HEK293 (cell line): Measurements from ENCODE around the gene NLRP7.

Experiments used
- IKZF3 ChIP-seq: fragments of 450-650 bp; IDR thresholded peaks from 2 replicates; pipeline ENCODE4 v1.5.0; 2018; ENCODE audit warnings: missing biosample characterization, mild to moderate bottlenecking, missing genetic modification characterization, moderate library complexity
- ZNF302 ChIP-seq: fragments of 450-650 bp; formaldehyde crosslinking; IDR thresholded peaks from 2 replicates; pipeline ENCODE4 v1.5.1; 2016; ENCODE audit warnings: missing biosample characterization, missing genetic modification characterization, low read depth
- ZNF394 ChIP-seq: fragments of 450-650 bp; formaldehyde crosslinking; IDR thresholded peaks from 2 replicates; pipeline ENCODE4 v1.5.1; 2016; ENCODE audit warnings: missing biosample characterization, missing genetic modification characterization, mild to moderate bottlenecking, moderate library complexity, borderline replicate concordance
- ZNF510 ChIP-seq: fragments of 450-650 bp; formaldehyde crosslinking; IDR thresholded peaks from 2 replicates; pipeline ENCODE4 v1.5.1; 2018; ENCODE audit warnings: mild to moderate bottlenecking, missing genetic modification characterization, missing biosample characterization; ENCODE audit not compliant: insufficient replicate concordance
- TF ChIP-seq, protein P1 (sequence below): fragments of 450-650 bp; formaldehyde crosslinking; IDR thresholded peaks from 2 replicates; pipeline ENCODE4 v1.5.1; 2016; ENCODE audit warnings: missing biosample characterization, missing genetic modification characterization
- TF ChIP-seq, protein P2 (sequence below): fragments of 450-650 bp; formaldehyde crosslinking; IDR thresholded peaks from 2 replicates; pipeline ENCODE4 v1.5.1; 2016; ENCODE audit warnings: missing biosample characterization, missing genetic modification characterization, borderline replicate concordance
- TF ChIP-seq, protein P3 (sequence below): fragments of 450-650 bp; formaldehyde crosslinking; IDR thresholded peaks from 2 replicates; pipeline ENCODE4 v1.5.1; 2016; ENCODE audit warnings: missing biosample characterization, missing genetic modification characterization
- TF ChIP-seq, protein P4 (sequence below): fragments of 450-650 bp; formaldehyde crosslinking; IDR thresholded peaks from 2 replicates; pipeline ENCODE4 v1.5.1; 2017; ENCODE audit warnings: missing biosample characterization, missing genetic modification characterization

DNA sequence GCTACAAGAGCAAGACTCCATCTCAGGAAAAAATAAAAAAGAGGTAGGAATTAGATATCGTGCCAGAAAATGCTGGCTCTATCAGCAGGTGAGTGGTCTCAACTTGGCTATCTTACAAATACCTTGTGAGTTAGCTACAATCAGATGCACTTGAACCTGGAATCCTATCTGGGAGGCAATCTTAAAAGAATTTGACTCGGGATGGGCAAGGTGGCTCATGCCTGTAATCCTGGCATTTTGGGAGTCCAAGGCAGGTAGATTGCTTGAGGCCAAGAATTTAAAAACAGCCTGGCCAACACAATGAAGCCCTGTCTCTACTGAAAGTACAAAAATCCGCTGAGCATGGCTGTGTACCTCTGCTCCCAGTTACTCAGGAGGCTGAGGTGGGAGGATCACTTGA is 48.2 kb upstream of the NLRP7 start:
- TF ChIP-seq, protein P1, sequence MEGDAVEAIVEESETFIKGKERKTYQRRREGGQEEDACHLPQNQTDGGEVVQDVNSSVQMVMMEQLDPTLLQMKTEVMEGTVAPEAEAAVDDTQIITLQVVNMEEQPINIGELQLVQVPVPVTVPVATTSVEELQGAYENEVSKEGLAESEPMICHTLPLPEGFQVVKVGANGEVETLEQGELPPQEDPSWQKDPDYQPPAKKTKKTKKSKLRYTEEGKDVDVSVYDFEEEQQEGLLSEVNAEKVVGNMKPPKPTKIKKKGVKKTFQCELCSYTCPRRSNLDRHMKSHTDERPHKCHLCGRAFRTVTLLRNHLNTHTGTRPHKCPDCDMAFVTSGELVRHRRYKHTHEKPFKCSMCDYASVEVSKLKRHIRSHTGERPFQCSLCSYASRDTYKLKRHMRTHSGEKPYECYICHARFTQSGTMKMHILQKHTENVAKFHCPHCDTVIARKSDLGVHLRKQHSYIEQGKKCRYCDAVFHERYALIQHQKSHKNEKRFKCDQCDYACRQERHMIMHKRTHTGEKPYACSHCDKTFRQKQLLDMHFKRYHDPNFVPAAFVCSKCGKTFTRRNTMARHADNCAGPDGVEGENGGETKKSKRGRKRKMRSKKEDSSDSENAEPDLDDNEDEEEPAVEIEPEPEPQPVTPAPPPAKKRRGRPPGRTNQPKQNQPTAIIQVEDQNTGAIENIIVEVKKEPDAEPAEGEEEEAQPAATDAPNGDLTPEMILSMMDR (tag by site-specific recombination): no peak
- TF ChIP-seq, protein P2, sequence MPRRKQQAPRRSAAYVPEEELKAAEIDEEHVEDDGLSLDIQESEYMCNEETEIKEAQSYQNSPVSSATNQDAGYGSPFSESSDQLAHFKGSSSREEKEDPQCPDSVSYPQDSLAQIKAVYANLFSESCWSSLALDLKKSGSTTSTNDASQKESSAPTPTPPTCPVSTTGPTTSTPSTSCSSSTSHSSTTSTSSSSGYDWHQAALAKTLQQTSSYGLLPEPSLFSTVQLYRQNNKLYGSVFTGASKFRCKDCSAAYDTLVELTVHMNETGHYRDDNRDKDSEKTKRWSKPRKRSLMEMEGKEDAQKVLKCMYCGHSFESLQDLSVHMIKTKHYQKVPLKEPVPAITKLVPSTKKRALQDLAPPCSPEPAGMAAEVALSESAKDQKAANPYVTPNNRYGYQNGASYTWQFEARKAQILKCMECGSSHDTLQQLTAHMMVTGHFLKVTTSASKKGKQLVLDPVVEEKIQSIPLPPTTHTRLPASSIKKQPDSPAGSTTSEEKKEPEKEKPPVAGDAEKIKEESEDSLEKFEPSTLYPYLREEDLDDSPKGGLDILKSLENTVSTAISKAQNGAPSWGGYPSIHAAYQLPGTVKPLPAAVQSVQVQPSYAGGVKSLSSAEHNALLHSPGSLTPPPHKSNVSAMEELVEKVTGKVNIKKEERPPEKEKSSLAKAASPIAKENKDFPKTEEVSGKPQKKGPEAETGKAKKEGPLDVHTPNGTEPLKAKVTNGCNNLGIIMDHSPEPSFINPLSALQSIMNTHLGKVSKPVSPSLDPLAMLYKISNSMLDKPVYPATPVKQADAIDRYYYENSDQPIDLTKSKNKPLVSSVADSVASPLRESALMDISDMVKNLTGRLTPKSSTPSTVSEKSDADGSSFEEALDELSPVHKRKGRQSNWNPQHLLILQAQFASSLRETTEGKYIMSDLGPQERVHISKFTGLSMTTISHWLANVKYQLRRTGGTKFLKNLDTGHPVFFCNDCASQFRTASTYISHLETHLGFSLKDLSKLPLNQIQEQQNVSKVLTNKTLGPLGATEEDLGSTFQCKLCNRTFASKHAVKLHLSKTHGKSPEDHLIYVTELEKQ: no peak
- TF ChIP-seq ZNF302 (tag by site-specific recombination) (no peak), ZNF394 (tag by site-specific recombination) (no peak), ZNF510 (tag by site-specific recombination) (no peak), IKZF3 (no peak)
- TF ChIP-seq, protein P3, sequence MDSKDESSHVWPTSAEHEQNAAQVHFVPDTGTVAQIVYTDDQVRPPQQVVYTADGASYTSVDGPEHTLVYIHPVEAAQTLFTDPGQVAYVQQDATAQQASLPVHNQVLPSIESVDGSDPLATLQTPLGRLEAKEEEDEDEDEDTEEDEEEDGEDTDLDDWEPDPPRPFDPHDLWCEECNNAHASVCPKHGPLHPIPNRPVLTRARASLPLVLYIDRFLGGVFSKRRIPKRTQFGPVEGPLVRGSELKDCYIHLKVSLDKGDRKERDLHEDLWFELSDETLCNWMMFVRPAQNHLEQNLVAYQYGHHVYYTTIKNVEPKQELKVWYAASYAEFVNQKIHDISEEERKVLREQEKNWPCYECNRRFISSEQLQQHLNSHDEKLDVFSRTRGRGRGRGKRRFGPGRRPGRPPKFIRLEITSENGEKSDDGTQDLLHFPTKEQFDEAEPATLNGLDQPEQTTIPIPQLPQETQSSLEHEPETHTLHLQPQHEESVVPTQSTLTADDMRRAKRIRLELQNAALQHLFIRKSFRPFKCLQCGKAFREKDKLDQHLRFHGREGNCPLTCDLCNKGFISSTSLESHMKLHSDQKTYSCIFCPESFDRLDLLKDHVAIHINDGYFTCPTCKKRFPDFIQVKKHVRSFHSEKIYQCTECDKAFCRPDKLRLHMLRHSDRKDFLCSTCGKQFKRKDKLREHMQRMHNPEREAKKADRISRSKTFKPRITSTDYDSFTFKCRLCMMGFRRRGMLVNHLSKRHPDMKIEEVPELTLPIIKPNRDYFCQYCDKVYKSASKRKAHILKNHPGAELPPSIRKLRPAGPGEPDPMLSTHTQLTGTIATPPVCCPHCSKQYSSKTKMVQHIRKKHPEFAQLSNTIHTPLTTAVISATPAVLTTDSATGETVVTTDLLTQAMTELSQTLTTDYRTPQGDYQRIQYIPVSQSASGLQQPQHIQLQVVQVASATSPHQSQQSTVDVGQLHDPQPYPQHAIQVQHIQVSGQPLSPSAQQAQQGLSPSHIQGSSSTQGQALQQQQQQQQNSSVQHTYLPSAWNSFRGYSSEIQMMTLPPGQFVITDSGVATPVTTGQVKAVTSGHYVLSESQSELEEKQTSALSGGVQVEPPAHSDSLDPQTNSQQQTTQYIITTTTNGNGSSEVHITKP (tag by site-specific recombination): no peak
- TF ChIP-seq, protein P4, sequence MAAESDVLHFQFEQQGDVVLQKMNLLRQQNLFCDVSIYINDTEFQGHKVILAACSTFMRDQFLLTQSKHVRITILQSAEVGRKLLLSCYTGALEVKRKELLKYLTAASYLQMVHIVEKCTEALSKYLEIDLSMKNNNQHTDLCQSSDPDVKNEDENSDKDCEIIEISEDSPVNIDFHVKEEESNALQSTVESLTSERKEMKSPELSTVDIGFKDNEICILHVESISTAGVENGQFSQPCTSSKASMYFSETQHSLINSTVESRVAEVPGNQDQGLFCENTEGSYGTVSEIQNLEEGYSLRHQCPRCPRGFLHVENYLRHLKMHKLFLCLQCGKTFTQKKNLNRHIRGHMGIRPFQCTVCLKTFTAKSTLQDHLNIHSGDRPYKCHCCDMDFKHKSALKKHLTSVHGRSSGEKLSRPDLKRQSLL: no peak
